ENCODE data around the gene TRMT2A. TPM values are rescaled to one million over a fixed set of nuclear protein-coding genes. Genes with fewer than 3 reads are reported as not detected.

Gene TRMT2A
- total RNA-seq, 2 experiments from 2014 or later, result 79.3 to 84.2 TPM

- Mint-ChIP-seq H3K4me1 (ENCODE audit: low read depth) (peaks cover 4% of the 10 kb centered on the region), H3K36me3 (ENCODE audit: low read depth) (no peaks in the 10 kb centered on the region), H3K27me3 (peaks cover 5% of the 10 kb centered on the region), H3K27ac (no peak overlapping the region), H3K9me3 (no peaks in the 10 kb centered on the region), H3K4me3 (no peak overlapping the region)
- intact Hi-C loops (cut with DNase I, micrococcal nuclease), result loop anchor here in 1 of 2 experiments (5.0 kb wide), 1 partner anchor 583 kb away; no protein-coding TSS in a partner anchor
- H3K27ac ChIP-seq (ENCODE audit: low read depth in 1 of 2, low read length in 2 of 2), result no peak overlapping the region
- peaks cover 0 to 14% of the 10 kb centered on the region in 2 experiments for H3K9me3 ChIP-seq (ENCODE audit: control insufficient read depth in 1 of 2, insufficient read depth in 1 of 2, low read length in 2 of 2)
- ChIA-PET CTCF (no interaction called here), POLR2A (no interaction called here)
- no peak overlapping the region for H3K4me3 ChIP-seq (ENCODE audit: low read length)
- peaks cover 4 to 6% of the 10 kb centered on the region in 2 experiments for H3K27me3 ChIP-seq (ENCODE audit: control insufficient read depth in 1 of 2, insufficient read depth in 2 of 2, low read length in 2 of 2)
- DNase-seq, result no peak
- ATAC-seq (ENCODE audit: poor library complexity), result no peak
- H3K36me3 ChIP-seq (ENCODE audit: insufficient read depth, low read length), result no peaks in the 10 kb centered on the region
- H3K4me1 ChIP-seq (ENCODE audit: insufficient read depth, low read length), result peaks cover 21% of the 10 kb centered on the region
- no peak for TF ChIP-seq CTCF (IDR thresholded peaks at IDR 0.05)
Measured at GRCh38 chr22:20159076-20159475, 42.0 kb upstream of the TRMT2A start.

- no peaks in the 10 kb centered on the region for H3K9me3 Mint-ChIP-seq
- DNase-seq, result no peak
- ChIA-PET CTCF (no interaction called here), POLR2A (no interaction called here)
- Histone ChIP-seq H3K4me3 (ENCODE audit: low read length) (no peak overlapping the region), H3K36me3 (ENCODE audit: insufficient read depth, low read length) (no peaks in the 10 kb centered on the region), H3K27ac (ENCODE audit: low read depth in 1 of 2, low read length in 2 of 2) (no peak overlapping the region), H3K27me3 (ENCODE audit: control insufficient read depth in 1 of 2, insufficient read depth in 2 of 2, low read length in 2 of 2) (peaks cover 4 to 6% of the 10 kb centered on the region in 2 experiments), H3K4me1 (ENCODE audit: insufficient read depth, low read length) (peaks cover 21% of the 10 kb centered on the region), H3K9me3 (ENCODE audit: control insufficient read depth in 1 of 2, insufficient read depth in 1 of 2, low read length in 2 of 2) (peaks cover 0 to 14% of the 10 kb centered on the region in 2 experiments)
- H3K4me1 Mint-ChIP-seq (ENCODE audit: low read depth), result peaks cover 4% of the 10 kb centered on the region
- peaks cover 5% of the 10 kb centered on the region for H3K27me3 Mint-ChIP-seq
- TF ChIP-seq CTCF (IDR thresholded peaks at IDR 0.05), result no peak
- no peak overlapping the region for H3K4me3 Mint-ChIP-seq
- H3K36me3 Mint-ChIP-seq (ENCODE audit: low read depth), result no peaks in the 10 kb centered on the region
- no peak overlapping the region for H3K27ac Mint-ChIP-seq
- no peak for ATAC-seq (ENCODE audit: poor library complexity)
- intact Hi-C loops (cut with DNase I, micrococcal nuclease), result loop anchor here in 1 of 2 experiments (5.0 kb wide), 1 partner anchor 584 kb away; no protein-coding TSS in a partner anchor
Measured at GRCh38 chr22:20158391-20159036, 41.5 kb upstream of the TRMT2A start.

- intact Hi-C loops (cut with DNase I, micrococcal nuclease), result loop anchor here (1.0 to 5.0 kb wide), 3 partner anchors 111 to 585 kb away; partner anchors contain the start of gene RTN4R (in 2 of the 2)
- Histone ChIP-seq H3K9me3 (ENCODE audit: control insufficient read depth in 1 of 2, insufficient read depth in 1 of 2, low read length in 2 of 2) (peaks cover 0 to 14% of the 10 kb centered on the region in 2 experiments), H3K27ac (ENCODE audit: low read depth in 1 of 2, low read length in 2 of 2) (no peak overlapping the region), H3K27me3 (ENCODE audit: control insufficient read depth in 1 of 2, insufficient read depth in 2 of 2, low read length in 2 of 2) (peaks cover 4 to 6% of the 10 kb centered on the region in 2 experiments), H3K4me1 (ENCODE audit: insufficient read depth, low read length) (peaks cover 21% of the 10 kb centered on the region), H3K4me3 (ENCODE audit: low read length) (no peak overlapping the region), H3K36me3 (ENCODE audit: insufficient read depth, low read length) (no peaks in the 10 kb centered on the region)
- H3K4me1 Mint-ChIP-seq (ENCODE audit: low read depth), result peaks cover 4% of the 10 kb centered on the region
- ATAC-seq (ENCODE audit: poor library complexity), result no peak
- DNase-seq, result no peak
- no peak overlapping the region for H3K27ac Mint-ChIP-seq
- POLR2A ChIA-PET, result interaction anchor here (1.0 kb wide), 1 partner anchor 48 kb away, joined by 3 read pairs; no protein-coding TSS in a partner anchor
- peaks cover 5% of the 10 kb centered on the region for H3K27me3 Mint-ChIP-seq
- no peak overlapping the region for H3K4me3 Mint-ChIP-seq
- CTCF ChIA-PET, result interaction anchor here (0.9 to 1.1 kb wide), 6 partner anchors 81 to 584 kb away, joined by 3 to 7 read pairs (median 4); no protein-coding TSS in a partner anchor
- no peaks in the 10 kb centered on the region for H3K9me3 Mint-ChIP-seq
- TF ChIP-seq CTCF (IDR thresholded peaks at IDR 0.05), result no peak
- H3K36me3 Mint-ChIP-seq (ENCODE audit: low read depth), result no peaks in the 10 kb centered on the region
Measured at GRCh38 chr22:20157430-20158183, 40.6 kb upstream of the TRMT2A start.

Data from CD4-positive, alpha-beta T cell (primary cell).